HG03196 (cell line): Measurements from ENCODE around the gene XPNPEP1.
A peak's percentile ranks its signal among the peaks of the same experiment; 100 is the strongest.

Experiments
- ATAC-seq: cut with Tn5 transposase; IDR thresholded peaks from one replicate; pipeline ENCODE4 v1.9.1; 2021; ENCODE audit not compliant: unreplicated experiment

XPNPEP1 gene

GRCh38 chr10:109922976-109923921 lies at the start of gene XPNPEP1:
Gene XPNPEP1 (minus strand): TSS chr10:109923511. CDS start chr10:109923433, 78 bp downstream.
- peak; percentile 96 for ATAC-seq

GRCh38 chr10:109972372-109973001 lies 49.2 kb upstream of the XPNPEP1 start:
- ATAC-seq = no peak

- ATAC-seq = no peak
Observed at GRCh38 chr10:109971634-109972033, 48.3 kb upstream of the XPNPEP1 start.

DNA sequence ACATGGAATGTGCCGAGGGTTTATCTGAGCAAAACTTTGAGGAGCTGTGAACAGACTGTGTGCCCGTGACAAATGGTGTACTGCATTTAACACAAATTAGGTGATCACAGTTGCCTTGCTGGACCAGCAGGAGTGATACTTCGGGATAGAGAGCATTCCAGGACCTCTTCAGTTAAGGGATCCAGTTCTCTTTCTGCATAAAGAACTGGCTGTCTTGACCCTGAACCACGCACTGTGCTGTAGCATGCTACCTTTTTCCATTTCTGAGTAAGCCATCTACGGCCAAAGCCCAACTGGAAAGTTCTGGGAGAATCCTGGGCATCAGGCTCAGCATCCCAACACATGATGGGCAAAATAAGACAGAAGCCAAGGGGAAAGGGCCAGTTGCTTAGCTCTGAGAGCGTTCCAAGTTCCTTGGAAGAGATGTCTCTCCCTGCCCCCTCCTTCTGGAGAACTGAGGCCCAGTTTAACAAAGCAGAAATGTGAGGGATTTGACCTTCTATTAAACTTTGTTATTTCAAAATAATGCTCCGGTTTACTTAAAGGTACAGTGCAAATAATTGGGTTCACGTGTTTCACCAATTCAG lies 46.5 kb upstream of the XPNPEP1 start:
- ATAC-seq = no peak

- no peak for ATAC-seq
Observed at GRCh38 chr10:109968953-109969759, 45.8 kb upstream of the XPNPEP1 start.

DNA sequence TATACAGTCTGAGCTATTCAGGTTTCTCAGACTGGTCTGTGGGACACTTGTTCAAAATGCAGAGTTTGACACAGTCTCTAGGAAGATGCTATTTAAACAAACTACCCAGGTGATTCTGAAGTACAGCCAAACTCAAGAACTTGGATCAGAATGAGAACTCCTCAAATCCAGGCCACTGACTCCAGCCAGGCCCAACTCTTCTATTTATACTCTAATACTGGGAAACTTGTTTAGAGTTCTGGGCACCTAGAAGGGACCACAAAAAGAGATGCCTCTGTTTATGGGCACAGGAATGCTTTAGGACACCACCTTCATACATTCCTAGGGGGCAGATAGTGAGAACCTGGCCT lies 44.4 kb upstream of the XPNPEP1 start:
- no peak for ATAC-seq

DNA sequence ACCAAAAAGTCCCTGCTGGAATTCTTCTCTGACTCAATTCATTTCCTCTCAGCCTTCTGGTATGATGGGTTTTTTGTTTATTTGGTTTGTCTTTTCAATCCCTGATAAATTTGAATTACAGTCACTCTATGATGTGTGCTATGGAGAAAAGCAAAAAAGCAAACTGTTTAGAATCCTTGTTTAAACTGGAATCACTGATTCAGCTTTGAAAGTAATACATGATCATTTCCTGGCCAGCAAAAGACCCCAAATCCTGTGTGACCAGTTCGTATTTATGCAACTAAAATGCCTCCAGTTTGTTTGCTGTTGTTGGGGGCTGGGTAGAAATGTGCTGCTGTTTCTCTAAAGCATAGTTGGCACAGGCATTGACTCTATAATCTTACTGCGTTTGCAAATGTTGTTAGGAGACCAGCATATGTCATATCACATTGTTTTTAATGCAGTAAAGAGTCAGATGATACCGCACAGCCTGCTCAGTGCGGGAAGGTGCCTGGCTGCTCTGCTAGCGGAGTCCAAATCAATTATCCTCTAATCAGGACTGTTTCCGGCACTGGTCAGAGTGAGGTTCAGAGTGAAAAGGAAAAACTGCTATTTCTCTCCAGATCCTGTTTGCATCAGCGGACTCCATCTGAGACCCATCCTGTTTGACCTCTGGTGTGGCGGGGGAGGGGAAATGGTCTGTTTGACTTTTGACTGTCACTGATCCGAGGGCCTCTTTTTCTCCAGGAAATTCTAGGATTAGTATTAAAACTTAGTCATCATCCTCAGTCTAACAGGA lies 43.8 kb upstream of the XPNPEP1 start:
- ATAC-seq = no peak

- ATAC-seq = no peak
Observed at GRCh38 chr10:109964318-109964717, 41.0 kb upstream of the XPNPEP1 start.

GRCh38 chr10:109963439-109963838 lies 40.1 kb upstream of the XPNPEP1 start:
- no peak for ATAC-seq

DNA sequence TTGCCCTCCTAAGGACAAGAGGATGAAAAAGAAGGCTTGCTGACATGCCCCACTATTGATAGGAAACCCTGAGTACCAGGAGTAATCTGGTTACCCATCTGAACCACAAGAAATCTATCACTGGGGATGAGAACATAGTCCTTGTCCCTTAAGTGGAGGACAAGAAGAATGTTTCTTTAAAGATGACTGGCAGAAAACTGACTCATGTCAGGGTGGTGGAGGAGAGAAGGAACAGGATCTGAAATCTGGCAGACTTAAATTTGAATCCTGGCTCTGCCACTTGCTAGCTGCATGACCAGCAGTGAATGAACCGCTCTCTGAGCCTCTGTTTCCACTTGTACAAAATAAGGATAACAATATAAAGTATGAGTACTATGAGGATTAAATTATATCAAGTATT lies 38.9 kb upstream of the XPNPEP1 start:
- no peak for ATAC-seq

DNA sequence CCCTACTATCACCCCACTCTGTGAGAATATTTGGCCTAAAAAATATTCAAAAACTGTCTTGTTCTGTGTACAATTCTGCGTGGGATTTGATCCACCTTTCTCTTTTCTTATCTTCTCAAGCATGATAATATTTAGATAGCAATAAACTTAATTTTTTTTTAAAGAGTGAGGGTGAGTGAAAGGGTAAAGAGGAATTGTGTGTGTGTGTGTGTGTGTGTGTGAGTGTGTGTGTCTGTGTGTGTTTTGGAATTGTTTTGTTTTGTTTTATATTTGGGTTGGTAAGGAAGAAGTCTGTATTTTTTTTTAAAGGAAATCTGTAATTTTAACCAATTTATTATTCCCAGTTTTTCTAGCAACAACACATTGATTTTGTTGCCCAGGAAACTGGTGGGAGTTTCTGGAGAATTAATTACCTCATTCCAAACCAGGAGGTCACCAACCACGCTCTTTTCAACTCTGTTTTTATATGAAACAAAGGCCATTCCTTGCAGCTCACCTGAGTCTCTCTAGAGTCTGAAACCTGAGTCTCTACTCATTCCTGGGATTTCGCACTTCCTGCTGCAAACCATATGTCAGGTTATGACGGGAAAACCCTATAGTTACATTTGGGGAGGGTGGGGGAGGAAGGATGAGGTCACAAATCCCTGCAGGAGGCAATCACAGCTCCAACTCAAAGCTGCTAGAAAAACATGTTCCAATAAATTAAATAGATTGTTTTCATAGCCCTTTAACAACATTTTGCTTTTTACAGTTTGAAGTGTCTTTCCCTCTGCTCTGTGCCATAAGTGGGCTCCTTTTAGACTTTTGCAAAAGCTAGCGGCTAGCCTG lies 38.1 kb upstream of the XPNPEP1 start:
- no peak for ATAC-seq

- ATAC-seq = no peak
Observed at GRCh38 chr10:109960682-109961081, 37.4 kb upstream of the XPNPEP1 start.

GRCh38 chr10:109959259-109960145 lies 36.2 kb upstream of the XPNPEP1 start:
- no peak for ATAC-seq

- no peak for ATAC-seq
Observed at GRCh38 chr10:109958059-109958458, 34.7 kb upstream of the XPNPEP1 start.

DNA sequence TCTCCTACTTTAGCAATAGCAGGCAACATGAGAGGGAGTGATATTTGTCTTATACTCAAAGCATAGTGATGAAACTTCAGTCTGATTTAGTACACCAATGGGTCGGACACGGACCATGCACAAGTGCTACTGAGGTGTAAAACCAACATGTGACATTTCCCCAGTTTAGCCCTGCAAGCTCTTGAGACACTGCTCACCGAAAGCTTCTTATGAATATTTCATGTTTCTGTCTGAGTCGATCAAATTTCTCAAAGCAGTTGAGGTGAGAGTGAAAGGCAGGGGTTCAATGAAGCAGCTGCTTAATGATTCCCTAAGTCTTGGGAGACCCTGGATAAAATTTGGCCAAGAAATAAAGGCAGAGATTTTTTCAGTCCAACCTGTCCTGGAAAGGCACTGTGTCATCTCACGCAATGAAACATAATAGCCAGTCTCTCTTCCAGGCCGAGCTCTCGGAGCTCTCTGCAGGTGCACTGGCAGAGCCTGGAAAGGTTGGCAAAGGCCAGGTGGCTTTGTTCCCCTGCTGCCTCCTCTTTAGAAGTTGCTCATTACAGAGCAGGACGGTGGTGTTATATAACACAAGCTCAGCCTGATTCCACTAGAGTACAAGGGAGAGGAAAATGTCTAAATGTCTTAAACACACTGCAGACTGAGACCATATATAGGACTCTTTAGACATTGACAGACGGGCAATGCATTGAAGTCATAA lies 33.9 kb upstream of the XPNPEP1 start:
- peak; percentile 96 for ATAC-seq

DNA sequence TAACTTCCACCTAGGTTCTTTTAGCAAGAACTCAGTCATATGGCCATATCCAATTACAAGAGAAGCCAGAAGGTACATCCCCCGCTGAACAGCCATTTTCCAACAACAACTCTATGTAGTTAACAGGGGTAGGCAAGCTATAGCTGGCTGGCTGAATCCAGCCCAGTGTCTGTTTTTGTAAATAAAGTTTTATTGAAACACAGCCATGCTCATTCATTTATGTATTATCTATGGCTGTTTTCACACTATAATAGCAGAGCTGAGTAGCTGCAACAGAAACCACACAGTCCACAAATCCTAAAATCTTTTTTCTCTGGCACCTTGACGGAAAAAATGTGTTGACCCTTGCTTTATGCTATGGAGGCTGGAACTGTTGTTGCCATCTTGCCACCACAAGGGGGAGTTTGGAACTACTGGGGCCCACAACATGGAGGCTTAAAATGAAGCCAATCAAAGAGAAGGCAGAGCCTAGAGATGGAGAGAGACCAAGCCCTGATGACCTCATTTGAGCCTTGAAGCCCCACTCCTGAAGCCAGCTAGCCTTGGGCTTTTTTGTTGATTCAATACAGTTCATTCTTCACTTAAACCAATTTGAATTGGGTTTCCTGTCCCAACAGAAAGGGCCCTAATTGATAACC lies 33.3 kb upstream of the XPNPEP1 start:
- peak; percentile 73 for ATAC-seq

DNA sequence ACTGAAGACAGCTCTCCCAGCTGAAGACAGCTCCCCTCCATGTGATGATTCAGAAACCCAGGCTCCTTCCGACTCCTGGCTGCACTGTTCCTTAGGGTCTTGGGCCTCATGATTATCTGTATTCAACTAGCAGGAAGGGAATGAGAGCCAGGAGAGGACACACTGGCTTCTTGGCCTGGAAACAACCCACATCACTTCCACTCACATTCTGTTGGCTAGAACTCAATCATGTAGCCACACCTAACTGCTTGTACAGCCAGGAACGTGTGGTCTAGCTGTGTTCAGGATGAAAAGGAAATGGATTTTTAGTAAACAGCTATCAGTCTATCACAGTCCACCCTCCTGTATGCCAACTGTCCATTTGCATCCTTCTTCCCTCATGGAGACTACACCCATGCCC lies 30.5 kb upstream of the XPNPEP1 start:
- no peak for ATAC-seq
